Activated naive CD8-positive, alpha-beta T cell treated with anti-CD3 and anti-CD28 coated beads, Interleukin-2, amount 50 U/mL, for 16 hours (primary cell): Measurements from ENCODE around the gene SGF29.
"Not testable (repeated sequence)": the region's sequence is repeated elsewhere in the genome, so short reads cannot be mapped to it uniquely, and the experiment has no call there.

ENCODE experiments used
- DNase-seq: peaks from one replicate; pipeline ENCODE4 v3.0.0-alpha.2; 2020; ENCODE audit warnings: low read depth, low spot score

SGF29 gene

DNA sequence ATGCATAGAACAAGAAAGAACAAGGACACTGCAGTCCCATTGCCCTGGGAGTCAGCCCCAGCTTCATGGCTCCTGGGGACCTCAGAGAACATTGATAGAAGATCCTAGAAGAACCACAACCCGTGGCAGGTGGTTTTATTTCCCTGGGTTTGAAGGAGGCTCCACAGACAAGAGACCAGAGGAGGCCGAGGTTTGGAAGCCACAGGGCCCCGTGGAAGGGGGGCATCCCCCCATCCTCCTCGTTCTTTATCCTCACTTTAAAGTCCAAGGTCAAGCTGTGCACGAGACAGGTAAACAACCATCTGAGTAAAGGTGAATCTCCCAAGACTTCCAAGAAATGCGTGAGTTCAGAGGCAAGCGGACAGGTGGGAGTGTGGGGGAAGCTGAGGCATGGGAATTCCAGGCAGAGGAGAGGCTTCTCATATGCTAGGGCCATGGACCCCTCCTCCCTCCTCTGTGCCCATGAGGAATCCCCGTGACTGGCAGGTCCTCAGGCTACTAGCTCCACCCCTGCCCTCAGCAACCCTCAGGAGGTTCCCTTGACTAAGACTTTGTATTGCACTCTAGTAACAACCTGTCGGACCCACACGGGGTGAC lies 57.0 kb downstream of the SGF29 start:
- DNase-seq = no peak

DNA sequence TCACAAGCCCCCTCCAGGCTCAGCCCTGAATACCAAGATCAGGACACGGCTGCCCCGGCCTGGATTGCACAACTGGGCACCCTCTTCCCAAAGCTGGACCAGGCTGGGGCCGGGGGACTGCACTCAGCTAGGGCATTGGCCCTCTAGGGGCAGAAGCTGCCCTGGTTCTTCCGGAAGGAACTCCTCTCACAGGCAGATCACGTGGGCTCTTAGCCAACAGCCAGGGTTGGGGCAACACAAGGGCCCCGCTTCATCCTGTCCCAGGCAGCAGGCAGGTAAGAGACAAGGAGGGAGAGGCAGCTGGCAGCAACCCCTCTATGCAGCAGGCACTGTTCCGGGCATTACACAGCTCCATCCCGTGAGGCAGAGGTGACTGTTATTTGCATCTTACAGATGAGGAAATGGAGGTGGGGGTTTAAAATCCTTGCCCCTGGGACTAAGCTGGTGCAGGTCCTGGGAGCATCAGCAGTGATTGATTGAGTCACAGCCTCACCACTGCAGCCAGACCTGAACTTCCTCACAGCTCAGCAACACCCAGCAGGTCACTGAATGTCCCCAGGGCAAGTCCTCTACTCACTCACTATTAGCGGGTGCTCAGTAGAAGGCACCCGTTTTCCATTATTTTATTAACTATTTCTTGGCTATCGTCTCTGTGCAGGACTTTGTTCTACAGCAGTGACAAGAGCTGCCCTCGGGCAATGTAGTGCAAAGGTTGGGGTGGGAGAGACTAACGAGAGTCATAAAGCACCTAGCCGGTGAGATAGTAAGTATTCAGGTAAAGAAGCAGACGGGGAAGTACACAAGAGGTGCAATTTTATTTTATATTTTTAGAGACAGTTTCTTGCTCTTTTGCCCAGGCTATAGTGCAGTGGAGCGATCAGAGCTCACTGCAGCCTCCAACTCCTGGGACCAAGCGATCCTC lies 58.9 kb downstream of the SGF29 start:
- not testable (repeated sequence) for DNase-seq

- DNase-seq = not testable (repeated sequence)
These were observed 60.2 kb downstream of the SGF29 start for GRCh38 chr16:28613912-28614311.

- DNase-seq = not testable (repeated sequence)
These were observed 60.8 kb downstream of the SGF29 start for GRCh38 chr16:28614561-28614960.

DNA sequence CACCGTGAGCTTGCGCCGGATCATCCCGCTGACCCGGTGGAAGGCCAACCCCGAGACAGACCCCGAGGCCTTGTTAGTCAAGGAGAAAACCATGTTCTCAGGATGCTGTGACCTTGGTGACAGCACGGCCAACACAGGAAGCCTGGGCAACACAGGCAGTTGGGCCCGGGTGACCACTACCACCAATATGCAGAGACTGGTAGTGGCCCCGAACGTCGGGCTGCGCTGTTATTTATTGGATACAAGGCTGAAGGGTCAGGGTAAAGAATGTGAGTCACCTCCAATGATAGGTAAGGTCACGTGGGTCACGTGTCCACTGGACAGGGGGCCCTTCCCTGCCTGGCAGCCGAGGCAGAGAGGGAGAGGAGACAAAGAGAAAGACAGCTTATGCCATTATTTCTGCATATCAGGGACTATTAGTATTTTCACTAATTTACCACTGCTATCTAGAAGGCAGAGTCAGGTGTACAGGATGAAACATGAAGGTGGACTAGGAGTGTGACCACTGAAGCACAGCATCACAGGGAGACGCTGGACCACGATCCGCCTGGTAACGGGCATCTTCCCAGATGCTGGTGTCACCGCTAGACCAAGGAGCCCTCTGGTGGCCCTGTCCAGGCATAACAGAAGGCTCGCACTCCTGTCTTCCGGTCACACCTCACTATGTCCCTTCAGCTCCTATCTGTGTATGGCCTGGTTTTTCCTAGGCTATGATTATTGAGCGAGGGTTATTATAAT lies 61.9 kb downstream of the SGF29 start:
- DNase-seq = not testable (repeated sequence)

GRCh38 chr16:28616224-28616577 lies 62.5 kb downstream of the SGF29 start:
- not testable (repeated sequence) for DNase-seq

DNA sequence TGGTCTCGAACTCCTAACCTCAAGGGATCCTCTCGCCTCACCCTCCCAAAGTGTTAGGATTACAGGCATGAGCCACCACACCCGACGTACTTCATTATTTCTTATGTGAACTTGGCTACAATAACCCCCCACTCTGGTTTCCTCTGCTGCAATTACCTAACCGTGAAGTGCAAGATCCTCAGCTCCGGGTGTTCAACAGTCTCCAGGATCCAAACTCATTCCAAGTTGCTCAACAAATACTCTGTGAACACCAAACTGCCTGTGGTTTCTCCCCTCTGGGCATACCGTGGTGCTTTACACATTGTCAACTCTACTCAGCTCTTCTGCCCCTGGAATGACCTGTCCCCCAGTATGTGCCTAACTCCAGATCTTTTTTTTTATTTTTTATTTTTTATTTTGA lies 62.9 kb downstream of the SGF29 start:
- no peak for DNase-seq

GRCh38 chr16:28617874-28618273 lies 64.2 kb downstream of the SGF29 start:
- DNase-seq = no peak

GRCh38 chr16:28620316-28620715 lies 66.6 kb downstream of the SGF29 start:
- not testable (repeated sequence) for DNase-seq

DNA sequence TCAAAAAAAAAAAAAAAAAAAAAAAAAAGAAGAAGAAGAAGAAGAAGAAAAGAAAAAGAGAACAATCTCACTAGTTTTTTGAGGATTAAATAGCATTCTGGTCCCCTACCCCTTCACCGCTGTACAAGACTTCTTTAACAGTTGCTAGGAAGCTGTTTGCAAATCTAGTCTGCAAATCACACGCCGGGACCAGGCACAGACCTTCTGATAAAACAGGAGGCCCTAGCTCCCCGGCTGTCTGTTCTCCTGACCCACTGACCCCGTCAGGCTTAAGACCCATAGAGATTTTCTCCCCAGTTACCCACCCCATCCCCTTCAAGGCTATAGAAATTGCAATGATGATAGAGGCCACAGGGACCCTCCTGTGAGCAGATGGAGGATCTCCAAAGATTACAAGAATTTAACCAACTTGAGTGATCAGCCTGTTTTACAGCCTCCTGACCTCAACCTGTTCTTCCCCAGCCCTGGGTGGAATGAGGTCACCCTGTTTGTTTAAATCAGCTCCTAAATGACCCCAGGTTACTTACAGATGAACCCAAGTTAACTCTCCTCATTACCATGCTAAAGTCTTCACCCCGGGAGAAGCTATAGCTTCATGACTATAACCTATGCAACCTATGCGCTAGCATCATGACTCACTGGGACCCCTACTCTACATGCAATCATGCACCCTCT lies 67.9 kb downstream of the SGF29 start:
- no peak for DNase-seq

DNA sequence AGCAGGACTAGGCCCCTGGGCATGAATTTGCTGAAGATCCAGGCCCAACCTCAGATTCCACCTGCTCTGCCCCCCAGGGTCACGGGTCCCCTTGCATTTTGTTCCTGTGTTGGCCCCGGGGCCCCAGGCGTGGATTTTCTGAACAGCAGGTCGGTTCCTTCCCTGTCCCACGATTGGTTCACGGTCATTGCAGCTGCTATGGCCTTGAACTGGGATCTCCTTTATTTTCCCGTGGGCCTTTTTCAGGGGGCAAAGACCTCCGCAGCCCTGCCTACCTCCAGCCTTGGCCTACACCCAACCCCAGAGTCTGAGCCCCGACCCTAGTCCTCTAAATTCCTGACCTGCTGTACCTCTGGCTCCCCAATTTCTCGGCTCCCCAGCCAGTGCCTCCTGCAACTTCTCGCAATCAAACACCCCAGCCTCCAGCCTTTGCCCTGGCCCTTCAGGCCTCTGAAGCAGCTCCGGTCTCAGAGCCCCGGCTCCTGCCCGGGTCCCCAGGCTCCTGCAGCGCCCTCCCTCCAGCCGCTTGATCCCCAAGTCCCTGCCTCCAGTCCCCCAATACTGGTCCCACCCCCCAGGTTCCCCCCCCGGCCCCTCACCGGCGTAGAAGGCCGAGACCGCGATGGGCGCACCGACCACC lies 68.9 kb downstream of the SGF29 start:
- DNase-seq = not testable (repeated sequence)

- peak; percentile 52 for DNase-seq
These were observed 69.5 kb downstream of the SGF29 start for GRCh38 chr16:28623172-28623711.

DNA sequence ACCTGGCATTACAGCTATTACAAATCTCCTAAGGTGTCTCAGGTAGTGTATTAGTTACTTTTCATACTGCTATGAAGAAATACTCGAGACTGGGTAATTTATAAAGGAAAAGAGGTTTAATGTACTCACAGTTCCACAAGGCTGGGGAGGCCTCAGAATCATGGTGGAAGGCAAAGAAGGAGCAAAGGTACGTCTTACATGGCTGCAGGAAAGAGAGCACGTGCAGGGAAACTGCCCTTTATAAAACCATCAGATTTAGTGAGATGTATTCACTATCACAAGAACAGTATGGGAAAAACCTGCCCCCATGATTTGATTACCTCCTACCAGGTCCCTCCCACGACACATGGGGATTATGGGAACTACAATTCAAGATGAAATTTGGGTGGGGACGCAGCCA lies 77.2 kb downstream of the SGF29 start:
- DNase-seq = not testable (repeated sequence)

DNA sequence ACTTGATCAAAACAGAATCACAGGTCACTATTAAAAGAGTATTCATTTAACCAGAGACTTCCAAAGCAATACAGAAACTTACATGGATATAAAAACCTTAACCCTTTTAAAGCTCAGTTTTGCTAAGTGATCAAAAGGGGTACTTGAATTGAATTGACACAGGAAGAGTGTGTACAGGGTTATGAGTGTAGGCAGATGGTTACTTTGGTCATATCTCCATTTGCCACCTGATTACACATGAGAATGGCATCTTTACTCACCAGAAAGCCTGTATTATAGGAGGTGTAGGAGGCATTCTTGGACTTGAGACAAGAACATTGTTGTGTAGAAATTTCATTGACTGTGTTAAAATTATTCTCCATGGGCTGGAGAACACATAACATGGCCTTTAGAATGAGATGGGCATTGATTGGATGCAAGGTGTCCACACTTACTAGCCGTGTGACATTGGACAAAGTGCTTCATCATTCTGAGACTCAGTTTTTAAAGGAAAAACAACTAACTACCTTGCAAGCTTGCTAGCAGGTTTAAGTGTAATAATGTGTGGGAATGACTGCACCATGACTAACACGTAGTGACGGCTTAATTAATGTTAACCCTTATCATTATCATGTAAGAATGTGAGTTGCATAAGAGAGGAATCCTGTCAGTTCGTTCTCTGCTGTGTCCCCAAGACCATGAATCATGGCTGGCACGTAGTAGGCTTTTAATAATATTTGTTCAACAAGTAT lies 82.5 kb downstream of the SGF29 start:
- DNase-seq = not testable (repeated sequence)

GRCh38 chr16:28637765-28638164 lies 84.0 kb downstream of the SGF29 start, which contains the start of gene NPIPB8:
TSS of gene NPIPB8 (plus strand) at chr16:28638065. CDS start at chr16:28638361, 296 bp downstream.
- not testable (repeated sequence) for DNase-seq

DNA sequence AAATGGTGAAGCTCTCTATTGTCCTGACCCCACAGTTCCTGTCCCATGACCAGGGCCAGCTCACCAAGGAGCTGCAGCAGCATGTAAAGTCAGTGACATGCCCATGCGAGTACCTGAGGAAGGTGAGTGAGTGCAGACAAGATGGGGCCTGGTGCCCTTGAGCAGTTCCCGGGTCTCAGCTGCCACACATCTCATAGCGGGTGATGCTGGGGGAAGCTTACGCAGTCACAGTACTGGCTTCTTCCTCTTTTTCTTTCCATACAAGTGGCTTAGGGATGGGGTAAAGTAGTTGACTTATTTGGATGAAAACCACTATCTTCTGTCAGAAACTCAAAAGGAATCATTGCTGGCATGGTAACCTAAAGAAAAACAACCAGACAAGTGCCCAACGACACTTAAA lies 84.6 kb downstream of the SGF29 start:
- DNase-seq = not testable (repeated sequence)

GRCh38 chr16:28639959-28640358 lies 86.2 kb downstream of the SGF29 start:
- not testable (repeated sequence) for DNase-seq
